GM19467 (cell line): ENCODE results near the gene FREM1.

Source experiments
- ATAC-seq: cut with Tn5 transposase; IDR thresholded peaks from one replicate; pipeline ENCODE4 v1.9.1; 2021; ENCODE audit warnings: mild to moderate bottlenecking, moderate library complexity; ENCODE audit not compliant: unreplicated experiment

The FREM1 gene

DNA sequence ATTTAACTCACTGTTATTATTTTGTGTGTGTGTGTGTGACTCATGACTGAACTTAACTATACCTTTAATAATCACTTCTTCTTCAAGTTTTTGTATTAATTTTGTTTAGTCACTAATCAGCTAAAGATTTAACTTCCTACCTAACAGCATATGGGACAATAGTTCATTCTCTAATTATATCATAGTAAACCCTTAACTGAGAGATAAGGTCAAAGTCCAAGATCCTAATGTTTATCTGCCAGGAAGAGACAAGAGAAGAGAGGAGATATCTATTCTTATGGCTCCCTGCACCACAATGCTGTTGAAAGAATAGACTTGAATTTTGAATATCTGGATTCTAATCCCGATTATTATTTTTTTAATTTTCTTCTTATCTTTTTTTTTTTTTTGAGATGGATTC lies 28.1 kb downstream of the FREM1 start:
- no peak for ATAC-seq

DNA sequence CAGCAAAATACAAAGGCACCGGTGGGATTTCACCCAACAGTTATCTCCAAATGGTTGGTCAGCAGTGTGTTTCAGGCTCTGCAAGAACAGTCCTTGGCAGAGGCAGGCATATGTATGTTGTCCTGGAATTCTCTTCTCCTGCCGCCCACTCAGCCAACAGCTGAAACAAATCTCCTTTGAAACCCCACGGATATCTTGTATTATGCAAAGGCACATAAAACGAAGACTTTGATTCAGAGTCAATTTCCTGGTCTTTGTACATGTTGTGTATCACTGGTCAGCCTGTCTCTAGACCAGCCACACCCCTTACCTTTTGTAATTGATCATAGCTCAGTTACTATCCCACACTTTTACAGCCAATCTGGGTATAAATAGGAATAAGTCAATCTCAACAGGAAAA lies 29.2 kb downstream of the FREM1 start:
- ATAC-seq, result no peak

DNA sequence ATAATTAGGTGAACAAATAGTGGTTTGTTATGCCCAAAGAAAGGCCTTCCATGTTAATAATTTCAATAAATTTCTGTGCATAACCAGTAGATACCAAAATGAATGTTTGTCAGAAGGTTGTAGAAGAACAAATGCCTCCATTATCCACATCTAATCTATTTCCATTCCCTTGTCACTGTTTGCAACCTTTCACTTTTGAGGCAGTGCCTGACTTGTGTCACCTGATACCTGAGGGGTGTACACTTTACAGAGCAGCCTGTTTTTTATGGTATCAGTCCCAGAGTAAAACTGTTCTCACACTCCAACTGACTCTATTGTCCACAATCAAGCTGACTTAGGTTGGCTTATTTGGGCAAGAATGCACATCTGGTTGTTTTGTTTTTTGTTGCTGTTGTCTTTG lies 40.1 kb downstream of the FREM1 start:
- ATAC-seq, result no peak

DNA sequence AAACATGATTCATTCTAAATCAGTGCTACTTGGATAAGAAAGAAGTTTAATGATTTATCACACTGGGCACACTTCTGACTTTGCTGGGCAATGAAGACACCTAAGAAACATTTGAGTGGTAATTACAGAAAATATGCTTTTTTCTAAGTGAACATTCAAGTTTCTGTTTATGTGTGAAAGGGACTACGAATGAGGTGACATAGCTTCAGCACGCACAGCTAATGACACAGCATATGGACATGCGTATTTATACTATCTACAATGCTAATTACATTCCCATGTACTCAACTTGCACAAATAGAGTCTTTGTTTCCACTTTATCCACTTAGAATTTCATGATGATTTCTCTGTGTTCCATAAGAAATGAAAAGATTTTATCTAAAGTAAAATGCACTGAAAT lies 40.6 kb downstream of the FREM1 start:
- ATAC-seq, result no peak

DNA sequence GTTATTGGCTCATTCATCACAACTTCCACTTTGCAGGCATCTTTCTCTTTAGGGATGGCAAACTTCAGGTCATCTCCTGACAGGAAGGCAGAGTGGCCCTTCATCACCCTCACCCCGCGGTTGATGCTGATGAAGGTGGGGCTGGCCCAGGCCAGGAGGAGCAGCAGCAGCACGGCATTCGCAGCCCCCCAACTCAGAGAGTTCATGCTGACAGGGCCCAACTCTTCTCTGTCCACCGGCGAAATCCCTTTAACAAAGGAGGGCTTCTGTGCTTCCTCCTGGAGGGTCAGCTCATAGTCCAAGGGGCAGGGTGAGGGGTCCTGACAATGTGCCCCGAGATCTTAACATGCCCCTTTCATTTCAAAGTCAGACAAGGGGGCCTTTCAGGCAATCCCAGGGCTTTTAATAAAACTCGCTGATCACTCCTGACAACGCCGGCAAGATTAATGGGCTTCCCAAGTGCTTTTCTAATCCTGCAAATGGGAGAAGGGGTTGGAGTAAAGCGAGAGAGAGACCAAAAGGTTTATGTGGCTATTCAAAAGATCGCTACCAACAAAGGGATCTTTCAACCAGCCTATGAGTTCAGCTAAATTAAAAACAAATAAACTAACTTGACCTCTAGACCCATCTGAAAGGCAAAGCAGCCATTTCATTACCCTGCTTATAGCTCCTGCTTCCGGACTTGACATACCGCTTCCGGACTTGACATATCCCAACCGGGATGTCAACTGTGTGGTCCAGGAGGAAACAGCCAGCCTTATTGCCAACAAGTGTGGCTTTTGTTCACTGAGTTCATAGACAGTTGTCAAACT lies 41.2 kb downstream of the FREM1 start:
- no peak for ATAC-seq

DNA sequence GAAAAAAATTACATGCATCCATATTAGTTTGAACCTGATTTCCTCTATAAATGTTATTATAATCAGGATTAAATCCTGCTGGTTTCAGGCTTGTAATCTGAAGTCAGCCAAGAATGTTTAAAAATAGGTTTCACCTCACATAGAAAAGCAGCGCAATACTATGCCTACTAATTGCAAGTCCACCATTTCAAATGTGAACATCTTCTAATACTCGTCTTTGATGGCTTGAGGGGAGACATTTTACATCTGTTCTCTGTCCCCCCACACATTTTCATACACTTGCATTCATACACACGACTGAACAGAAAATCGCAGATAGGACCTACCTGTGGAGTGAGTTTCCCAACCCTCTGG lies 41.8 kb downstream of the FREM1 start:
- ATAC-seq, result no peak

DNA sequence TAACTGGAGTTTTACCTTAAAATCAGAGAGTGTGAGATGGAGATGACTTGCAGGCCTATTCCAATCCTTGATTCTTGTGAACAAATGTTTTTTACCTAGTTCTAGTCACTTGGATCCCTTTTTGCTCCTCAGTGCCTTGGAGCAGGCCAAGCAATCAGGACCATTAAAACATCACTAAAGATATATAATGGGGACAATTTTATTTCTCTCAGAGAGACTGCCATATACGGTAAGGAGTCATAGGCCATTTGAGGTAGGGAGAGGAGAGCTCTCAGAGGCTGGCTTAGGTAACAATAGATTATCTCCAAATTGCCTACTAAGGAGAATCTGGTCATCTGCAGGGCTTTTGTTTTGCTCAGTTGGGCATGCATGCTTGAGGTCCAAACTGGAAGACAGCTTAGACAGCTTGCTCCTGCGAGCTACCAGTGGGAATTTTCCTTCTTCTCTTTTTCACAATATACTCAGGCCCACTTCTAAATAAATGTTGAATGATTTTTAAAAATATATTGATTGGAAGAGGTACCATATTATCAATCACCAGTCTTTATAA lies 44.0 kb downstream of the FREM1 start:
- no peak for ATAC-seq

DNA sequence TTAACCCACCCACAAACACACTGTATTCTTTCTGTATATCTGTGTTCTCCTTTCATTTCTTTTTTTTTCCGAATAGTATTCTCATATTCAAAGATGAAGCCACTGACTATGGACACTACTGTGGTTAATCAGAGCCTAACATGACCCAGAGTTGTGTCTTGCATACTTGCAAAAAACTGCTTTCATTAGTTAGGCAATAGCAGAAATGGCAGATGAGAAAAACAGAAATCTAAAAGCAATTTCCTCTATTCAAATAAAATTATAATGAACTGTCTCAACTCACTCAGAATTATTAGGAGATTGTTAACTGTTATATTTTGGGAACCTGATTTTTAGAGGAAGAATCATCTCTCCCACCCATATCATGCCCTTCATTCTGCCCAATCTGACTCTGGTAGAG lies 45.9 kb downstream of the FREM1 start:
- no peak for ATAC-seq

DNA sequence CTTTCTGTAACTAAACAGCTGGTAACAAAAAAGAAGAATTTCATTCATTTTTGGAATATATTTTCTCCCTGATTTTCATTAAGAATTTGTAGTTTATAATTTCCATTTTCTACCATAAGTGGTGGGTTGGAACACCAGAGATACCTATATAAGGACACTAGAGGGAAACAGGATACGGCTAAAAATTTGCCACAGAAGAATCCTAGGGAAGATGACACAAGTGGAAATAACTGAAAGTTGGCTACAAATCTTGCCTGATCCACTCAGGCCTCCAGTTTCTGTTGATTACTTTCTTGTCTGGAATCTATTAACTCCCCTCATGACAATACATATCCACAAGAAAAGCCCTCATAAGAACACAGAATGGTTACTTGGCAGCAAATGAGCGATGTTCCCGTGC lies 46.8 kb downstream of the FREM1 start:
- ATAC-seq, result no peak

DNA sequence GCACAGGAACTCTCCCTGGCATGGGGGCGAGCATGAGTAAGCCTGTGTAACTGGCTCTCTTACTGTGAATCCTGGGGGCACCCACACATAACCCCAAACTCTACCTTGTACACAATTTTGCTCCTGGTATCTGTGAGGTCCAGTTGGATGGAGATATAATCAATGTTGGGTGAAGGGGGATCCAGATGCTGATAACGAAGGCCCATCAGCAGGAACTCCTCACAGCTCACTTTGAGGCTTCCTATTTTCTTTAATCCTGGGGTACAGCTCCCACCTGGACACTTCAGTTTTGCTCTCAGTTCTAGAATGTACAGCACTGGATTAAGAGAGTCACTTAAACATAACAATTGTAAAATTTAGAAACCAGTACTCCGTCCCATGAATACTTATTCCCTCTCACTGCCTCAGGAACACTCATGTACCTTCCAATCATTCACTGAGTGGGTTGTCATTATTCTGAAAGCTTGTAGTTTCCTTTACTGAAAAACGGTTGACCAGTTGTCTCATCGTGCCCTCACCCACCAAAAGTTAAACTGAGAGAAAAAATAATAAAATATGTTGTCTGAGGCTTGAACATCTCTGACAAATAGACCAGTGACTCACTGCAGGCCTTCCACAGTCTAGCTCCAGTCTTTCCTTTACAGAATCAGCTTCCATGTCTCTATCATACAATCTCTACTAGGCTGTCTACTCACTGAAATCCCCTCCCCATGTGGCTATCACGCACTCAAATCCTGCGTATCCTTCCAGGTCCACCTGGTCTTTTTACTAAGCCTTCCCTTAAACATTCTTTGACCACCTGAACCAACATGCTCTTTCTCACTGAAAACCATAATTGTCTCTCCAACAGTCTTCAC lies 52.6 kb downstream of the FREM1 start:
- ATAC-seq, result no peak

DNA sequence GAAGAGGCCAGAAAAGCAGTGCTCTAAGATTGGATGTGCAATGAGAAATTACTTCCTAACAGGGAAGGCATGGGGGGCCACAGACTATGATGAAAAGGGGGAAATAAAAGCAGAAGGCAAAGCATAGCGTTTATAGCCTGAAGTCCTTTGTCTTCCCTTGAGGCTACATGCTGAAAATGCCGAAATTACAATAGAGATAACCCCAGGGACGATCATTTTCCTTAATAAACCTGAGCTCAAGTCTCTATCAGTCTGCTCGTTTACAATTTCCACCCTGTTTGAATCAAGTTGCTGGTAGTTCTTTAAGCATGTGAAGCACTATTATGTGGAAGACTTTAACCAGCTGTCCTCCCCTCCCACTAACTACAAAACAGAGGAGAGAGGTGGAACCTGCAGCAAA lies 60.4 kb downstream of the FREM1 start:
- no peak for ATAC-seq

DNA sequence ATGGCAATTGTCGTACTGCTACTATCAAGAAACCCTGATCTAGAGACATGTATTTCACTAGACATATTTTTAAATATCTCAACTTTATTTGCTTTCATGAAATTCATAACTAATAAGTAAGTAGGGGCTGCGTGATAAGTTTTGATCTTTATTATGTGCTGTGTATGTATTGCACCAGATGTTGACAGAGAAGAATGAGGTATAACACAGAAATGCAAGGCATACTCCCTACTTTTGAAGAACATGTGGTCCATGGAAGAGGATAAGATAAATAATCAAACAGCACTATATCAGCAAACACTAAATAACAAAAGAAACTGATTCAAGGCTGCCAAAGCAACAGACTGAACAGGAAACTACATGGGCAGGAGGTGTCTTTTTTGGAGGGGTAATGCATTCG lies 60.9 kb downstream of the FREM1 start:
- no peak for ATAC-seq

DNA sequence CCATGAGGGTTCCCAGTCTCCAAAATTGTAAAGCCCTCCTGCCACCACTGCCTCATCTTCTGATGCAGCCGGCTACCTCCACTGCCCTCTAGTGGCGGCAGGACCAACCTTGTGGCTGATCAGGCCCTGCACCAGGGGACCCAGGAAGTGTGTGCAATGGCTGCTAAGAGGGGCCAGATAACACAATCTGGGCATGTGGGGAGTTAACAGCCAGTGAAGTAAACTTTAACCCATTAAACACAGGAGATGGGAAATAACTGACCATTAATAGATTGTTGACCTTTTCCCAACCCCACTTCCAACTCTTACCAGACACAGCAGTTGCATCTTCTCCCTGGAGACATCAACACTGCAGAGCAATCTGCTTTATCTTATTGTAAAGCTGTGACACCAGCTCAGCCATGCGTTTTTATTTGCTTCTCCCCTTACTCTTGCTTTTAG lies 63.3 kb downstream of the FREM1 start:
- ATAC-seq, result peak; percentile 98

DNA sequence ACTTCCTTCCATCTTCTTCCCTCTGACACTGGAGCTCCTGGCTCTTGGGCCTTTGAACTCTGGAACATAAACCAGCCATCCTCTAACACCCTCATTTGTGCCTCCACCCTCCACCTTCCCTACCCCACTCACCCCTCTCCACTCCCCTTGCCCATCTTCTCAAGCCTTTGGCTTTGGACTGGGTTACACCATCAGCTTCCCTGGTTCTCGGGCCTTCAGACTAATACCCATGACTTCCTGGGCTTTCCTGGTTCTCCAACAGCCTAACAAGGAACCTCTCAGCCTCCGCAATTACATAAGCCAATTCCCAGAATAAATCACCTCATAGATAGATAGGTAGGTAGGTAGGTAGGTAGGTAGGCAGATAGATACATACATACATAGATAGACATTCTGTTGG lies 67.1 kb downstream of the FREM1 start:
- no peak for ATAC-seq

DNA sequence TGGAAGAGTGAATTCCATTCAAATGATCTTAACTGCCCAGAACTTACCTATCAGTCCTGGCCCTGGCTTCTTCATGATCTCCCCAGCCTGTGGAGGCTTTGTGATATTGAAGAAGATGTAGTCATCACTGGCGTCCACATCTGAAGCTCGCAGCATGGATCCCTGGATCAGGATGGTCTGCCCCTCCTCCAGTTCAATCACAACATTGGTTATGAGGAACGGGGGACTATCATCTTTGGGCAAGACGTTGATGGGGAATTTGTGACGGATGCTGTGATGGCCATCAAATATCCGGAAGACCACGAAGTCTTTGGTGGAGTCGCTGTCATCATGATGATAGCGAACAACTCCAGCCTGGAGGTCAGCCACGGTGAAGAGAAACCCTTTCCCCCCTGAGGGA lies 68.0 kb downstream of the FREM1 start:
- ATAC-seq, result no peak

DNA sequence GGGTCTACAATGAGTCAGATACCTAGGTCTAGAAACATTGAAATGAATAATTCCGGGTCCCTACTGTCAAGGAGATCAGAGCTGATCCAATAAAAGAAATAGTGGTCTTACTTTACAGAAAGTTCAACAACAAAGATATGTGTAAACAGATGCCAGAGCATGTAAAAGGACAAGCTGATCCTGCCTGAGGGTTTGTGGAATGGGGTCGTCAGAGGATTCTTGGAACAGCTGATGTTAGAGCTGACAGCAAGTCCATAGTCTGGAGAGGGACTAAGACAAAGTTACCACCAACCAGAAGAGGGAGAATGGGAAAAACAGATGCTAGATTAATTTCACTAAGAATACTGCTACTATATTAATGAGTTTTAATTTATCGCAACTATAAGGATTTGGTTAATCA lies 71.5 kb downstream of the FREM1 start:
- no peak for ATAC-seq

DNA sequence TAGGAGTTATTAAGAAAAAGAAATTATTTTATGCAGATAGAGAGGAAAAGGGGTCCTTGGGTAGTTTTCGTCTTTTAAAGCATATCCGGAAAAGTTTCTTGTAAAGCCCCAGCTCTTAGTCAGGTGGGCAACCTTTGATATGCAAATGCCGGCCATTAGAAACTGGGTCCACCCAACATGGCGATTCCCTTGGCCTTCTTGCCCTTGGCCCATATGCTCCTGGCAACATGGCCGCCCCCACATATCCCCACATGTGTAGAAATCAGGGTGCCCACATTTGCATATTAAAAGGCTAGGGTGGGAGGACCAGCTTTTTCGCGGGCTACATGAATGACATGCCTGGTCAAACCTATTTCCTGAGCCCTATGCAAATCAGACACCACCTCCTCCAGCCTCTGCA lies 73.3 kb downstream of the FREM1 start:
- no peak for ATAC-seq

DNA sequence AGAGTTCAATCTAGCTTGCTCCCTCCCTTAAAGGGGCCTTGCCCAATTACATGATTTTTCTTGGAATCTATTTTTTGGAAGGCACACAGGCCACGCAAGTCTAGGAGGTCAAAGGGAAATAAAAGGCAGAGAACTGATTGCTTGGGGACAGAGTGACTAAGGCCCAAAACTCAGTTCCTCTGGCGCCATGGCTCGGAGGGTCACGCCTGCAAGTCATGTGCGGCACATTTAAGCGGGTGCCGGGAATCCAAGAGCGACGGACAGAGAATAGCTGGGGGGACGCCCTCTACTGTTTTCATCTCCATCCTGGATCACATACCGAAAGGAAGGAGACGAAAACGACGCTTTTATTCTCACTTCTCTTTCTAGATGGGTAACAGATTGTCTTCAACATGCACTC lies 78.6 kb downstream of the FREM1 start:
- ATAC-seq, result no peak

DNA sequence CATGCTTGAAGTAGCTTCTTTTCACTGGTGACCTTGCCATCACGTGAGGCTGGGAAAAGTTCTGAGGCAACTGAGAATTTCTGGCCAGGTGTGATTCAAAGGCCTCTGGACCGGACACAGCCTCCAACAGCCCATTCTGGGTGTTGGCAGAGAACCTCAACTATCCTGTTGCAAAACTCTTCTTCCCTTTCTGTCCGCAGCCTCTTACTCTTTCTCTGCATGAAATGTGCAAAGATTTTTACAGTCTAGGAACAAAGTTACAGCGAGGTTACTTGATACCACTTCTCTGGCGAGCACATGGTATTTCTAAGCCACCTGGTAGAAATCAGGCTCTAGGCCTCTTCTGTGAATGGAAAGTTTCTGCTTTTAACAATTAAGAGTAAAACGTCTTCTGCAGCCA lies 79.2 kb downstream of the FREM1 start:
- no peak for ATAC-seq

DNA sequence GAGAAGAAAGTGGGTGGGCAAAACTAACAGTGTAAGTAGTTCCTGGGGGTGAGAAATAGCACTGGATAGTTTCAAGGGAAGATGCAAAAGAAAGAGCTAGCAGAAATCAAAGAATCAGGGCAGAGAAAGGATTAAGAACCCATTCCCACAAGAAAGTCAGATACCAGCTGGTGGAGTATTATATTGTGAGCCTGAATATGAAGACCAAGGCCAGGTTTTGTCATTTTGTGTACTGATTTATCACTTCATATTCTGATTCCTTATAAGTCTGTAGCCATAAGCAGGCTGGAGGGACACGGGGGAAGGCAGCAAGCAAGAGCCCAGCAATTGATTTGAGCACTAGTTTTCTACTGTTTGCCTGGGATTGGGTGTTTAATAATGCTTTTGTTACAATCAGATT lies 80.2 kb downstream of the FREM1 start:
- no peak for ATAC-seq

DNA sequence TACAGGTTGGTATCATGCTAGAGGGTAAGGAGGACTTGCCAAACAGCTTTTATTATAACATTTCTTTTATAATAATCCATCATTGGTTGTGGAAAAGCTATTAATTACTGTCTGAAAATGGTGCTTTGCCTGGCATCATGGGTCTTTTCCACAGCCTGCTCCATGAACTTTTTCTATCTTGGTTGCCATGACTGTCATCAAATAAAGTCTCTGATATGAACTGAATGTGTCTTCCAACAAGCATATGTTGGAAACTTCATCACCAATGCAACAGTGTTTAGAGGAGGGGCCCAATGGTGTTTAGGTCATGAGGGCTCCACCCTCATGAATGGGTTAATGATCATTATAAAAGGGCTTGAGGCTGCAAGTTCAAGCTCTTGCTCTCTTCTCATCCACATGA lies 81.0 kb downstream of the FREM1 start:
- no peak for ATAC-seq

DNA sequence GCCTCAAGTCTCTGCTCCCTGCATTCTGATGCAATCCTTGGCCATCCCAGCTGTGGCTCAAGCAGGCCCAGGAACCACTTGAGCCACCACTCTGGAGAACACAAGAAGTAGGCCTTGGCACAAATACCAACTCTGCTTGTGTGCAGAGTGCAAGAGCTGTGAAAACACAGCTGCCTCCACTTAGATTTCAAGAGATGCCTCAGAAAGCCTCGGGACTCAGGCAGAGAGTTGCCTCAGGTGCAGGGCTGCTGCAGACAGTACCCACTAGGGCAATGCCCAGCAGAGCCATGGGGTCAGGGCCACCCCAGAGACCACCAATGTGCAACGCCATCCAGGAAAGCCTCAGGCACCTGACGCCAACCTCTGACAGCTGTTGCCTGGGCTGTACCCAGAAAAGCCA lies 82.4 kb downstream of the FREM1 start:
- ATAC-seq, result no peak
